ENCODE measurements around the gene CEND1.

The CEND1 gene

GRCh38 chr11:770642-771616 is 19.0 kb downstream of the CEND1 start:
- no peak overlapping the region for H3K27ac ChIP-seq
- TF ChIP-seq CTCF (conservative IDR thresholded peaks at IDR 0.05) = no peak

GRCh38 chr11:769887-770641 is 19.8 kb downstream of the CEND1 start:
- no peak for TF ChIP-seq CTCF (conservative IDR thresholded peaks at IDR 0.05)
- H3K27ac ChIP-seq = no peak overlapping the region

- no peak overlapping the region for H3K27ac ChIP-seq
- TF ChIP-seq CTCF (conservative IDR thresholded peaks at IDR 0.05) = no peak
Observed at GRCh38 chr11:767238-767637, 22.7 kb downstream of the CEND1 start.

- no peak overlapping the region for H3K27ac ChIP-seq
- TF ChIP-seq CTCF (conservative IDR thresholded peaks at IDR 0.05) = no peak
Observed at GRCh38 chr11:766936-767210, 23.0 kb downstream of the CEND1 start.

- no peak for TF ChIP-seq CTCF (conservative IDR thresholded peaks at IDR 0.05)
- H3K27ac ChIP-seq = no peak overlapping the region
Observed at GRCh38 chr11:766106-766935, 23.6 kb downstream of the CEND1 start.

GRCh38 chr11:765802-766091 is 24.1 kb downstream of the CEND1 start:
- H3K27ac ChIP-seq = no peak overlapping the region
- TF ChIP-seq CTCF (conservative IDR thresholded peaks at IDR 0.05) = no peak
